OCI-LY1 (cell line): Measurements from ENCODE around the gene RTTN.

Experiments used
- CTCF ChIP-seq: fragments of 200-600 bp; sonication (generic), shearing (Covaris generic); IDR thresholded peaks from 2 replicates; pipeline ENCODE4 v1.5.1; 2017; ENCODE audit warnings: mild to moderate bottlenecking, antibody characterized with exemption, low read length, moderate library complexity, mixed read lengths
- EZH2 ChIP-seq: fragments of 200-600 bp; sonication (generic), shearing (Covaris generic); IDR thresholded peaks from 2 replicates; pipeline ENCODE4 v1.8.0; 2017; ENCODE audit warnings: borderline replicate concordance, mixed run types, mild to moderate bottlenecking, antibody characterized with exemption, low read length, moderate library complexity, mixed read lengths

DNA sequence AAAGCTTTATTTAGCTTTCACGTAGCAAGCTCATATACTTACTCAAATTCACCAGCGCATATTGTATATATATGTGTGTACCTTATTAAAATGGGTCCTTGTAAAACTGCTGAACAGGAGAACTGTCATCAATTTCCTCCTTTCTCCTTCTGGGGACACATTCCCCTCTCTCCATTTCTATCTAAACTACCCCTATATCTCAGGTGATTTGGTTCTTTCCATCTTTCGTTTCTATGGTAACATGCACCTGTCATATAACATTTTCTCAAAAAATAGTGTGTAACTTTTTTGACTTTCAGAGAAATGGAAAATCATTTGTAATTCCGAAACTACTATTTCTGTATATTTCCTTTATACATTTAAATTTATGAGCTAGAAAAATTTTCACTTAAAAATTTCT is 174.3 kb downstream of the RTTN start:
- no peak for TF ChIP-seq CTCF
- TF ChIP-seq EZH2, result no peak
